Fibroblast of the aortic adventitia (primary cell): ENCODE measurements around the gene ARID3A. TPM values are rescaled to one million over a fixed set of nuclear protein-coding genes. Genes with fewer than 3 reads are reported as not detected.

ENCODE experiments used
- DNase-seq: peaks from one replicate; pipeline ENCODE4 v3.0.0-alpha.2; 2010; ENCODE audit warnings: low read depth
- H3K4me3 ChIP-seq: 2 replicates; pipeline ENCODE4 v1.5.1; 2011; ENCODE audit warnings: low read depth, mild to moderate bottlenecking, control low read depth, low read length, moderate library complexity
- total RNA-seq: library from RNA; depleted of rRNA; stranded (reverse); fragments of >200 nt; gene quantifications from 2 replicates; pipeline ENCODE4 v1.2.3, GENCODE V29; 2012; ENCODE audit warnings: low replicate concordance
- TF ChIP-seq, protein P1 (sequence below): IDR thresholded peaks from 2 replicates; pipeline ENCODE4 v1.5.1; 2011; ENCODE audit warnings: mild to moderate bottlenecking, low read length, control low read depth, inconsistent platforms; ENCODE audit not compliant: insufficient read depth

The ARID3A gene
- total RNA-seq, 1 donor = 11.2 TPM

DNA sequence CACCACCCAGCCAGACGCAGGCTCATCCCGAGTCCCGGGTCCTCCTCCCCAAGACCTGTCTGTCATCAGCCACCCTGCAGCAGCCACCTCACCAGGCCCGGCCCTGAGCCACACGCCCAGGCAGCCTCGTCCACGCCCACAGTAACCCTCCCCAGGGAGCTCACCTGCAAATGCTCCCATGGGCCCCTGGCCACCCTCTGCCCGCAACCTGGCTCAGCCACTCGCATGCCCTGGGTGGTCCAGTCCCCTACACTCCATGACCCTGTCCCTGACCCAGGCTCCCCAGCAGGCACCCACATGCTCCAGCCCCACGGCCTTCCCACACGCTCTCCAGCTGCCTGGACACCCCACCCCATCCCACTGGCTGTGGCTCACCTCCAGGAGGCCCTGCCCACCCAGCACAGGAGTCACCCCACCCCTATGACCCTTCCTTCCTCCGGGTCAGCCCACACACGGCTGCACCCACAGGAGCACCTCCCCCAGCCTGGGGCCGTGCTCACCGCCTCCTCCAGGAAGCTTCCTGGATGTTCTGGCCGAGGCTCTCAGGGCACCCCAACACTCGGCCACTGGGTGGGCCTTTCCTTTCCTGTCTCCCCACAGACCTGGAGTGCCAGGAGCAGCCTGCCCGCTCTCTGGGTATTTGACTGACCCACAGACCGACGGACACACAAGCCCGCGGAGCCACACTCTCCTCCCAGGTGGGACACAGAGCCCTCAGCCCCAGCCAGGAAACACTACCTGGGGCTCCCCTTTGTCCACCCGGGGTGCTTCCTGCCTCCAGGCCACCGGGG, 91.5 kb downstream of the ARID3A start:
- no peak for DNase-seq
- H3K4me3 ChIP-seq = peak overlapping the region; percentile 28
- TF ChIP-seq, protein P1, sequence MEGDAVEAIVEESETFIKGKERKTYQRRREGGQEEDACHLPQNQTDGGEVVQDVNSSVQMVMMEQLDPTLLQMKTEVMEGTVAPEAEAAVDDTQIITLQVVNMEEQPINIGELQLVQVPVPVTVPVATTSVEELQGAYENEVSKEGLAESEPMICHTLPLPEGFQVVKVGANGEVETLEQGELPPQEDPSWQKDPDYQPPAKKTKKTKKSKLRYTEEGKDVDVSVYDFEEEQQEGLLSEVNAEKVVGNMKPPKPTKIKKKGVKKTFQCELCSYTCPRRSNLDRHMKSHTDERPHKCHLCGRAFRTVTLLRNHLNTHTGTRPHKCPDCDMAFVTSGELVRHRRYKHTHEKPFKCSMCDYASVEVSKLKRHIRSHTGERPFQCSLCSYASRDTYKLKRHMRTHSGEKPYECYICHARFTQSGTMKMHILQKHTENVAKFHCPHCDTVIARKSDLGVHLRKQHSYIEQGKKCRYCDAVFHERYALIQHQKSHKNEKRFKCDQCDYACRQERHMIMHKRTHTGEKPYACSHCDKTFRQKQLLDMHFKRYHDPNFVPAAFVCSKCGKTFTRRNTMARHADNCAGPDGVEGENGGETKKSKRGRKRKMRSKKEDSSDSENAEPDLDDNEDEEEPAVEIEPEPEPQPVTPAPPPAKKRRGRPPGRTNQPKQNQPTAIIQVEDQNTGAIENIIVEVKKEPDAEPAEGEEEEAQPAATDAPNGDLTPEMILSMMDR = no peak

DNA sequence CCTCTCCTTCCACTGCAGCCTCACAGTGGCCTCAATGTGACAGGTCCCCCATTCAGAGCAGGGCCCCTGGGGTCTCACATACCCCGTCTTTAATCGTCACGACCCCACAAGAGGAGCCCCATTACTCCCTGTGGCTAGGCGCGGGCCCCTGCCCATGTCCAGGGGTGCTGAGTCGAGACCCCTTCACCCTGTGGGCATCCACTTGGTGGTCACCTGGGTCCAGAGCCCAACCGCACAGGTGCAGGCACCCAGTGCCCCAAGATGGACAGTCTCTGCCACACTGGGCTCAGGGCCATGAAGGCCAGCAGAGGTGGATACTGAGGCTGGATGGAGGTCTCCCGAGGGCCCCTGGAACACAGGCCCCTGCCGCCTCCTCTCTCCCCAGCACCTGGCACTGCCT, 92.1 kb downstream of the ARID3A start:
- TF ChIP-seq, protein P1 = no peak
- DNase-seq = no peak
- H3K4me3 ChIP-seq = peak overlapping the region; percentile 18

DNA sequence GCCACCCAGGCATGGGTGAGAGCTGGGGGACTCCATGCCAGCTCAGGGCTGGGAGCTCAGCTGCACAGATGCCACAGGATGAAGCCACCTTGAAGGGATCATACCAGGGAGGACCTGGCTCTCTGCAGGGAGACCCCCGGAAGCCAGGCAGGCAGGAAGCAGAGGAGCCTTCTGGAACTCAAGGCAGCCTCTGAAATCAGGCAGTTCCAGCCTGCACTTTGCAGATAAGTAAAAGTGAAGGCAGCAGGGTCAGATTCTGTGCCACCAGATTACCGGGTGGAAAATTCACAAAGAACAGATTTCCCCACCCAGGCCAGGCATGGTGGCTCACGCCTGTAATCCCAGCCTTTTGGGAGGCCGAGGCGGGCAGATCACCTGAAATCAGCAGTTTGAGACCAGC, 92.6 kb downstream of the ARID3A start:
- peak overlapping the region; percentile 18 for H3K4me3 ChIP-seq
- no peak for DNase-seq
- TF ChIP-seq, protein P1 = no peak

DNA sequence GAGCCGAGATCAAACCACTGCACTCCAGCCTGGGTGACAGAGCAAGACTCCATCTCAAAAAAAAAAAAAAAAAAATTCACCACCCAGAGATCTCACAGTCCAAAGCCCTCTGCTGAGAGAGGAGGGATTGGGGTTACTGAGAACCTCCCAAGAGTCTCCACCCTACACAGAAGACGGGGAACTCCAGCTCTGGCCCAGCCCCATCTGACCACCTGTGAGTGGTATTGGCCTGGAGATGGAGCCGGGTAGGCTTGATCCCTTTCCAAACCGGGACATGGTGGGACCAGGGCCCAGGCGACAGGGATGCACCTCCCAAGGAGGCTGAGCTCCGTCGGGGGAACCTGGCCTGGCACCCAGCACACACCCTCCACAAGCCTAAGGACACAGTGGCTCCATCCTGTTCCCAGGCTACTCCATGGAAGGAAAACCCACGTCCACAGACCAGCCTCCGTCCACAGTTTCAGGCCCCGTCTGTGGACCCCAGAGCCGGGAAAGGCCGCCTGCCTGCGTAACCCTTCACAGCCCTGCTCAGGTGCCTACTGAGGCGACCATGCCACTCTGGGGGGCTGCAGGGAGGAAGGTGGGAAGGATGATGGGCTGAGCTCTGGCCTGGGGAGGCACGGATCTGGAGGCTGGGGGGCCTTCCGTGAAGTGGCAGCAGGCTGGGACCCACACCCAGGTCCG, 93.2 kb downstream of the ARID3A start:
- peak overlapping the region; percentile 87 for H3K4me3 ChIP-seq
- TF ChIP-seq, protein P1 = no peak
- no peak for DNase-seq

DNA sequence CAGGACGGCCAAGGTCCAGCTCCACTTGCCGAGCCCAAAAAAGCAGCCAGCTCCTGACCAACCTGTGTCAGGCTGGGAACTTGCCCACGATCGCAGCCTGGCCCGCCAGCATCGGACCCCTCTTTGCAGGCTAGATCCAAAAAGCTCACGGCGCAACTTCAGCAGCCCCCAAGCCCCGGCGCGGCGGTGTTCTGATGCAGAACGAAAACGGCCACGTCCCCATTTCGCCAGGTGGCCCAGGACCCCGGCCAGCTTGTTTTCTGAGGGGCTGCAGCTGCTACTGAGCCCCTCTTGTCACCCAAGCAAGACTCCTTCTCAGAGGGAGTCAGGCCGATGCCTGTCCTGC, 93.8 kb downstream of the ARID3A start:
- DNase-seq = no peak
- TF ChIP-seq, protein P1 = no peak

DNA sequence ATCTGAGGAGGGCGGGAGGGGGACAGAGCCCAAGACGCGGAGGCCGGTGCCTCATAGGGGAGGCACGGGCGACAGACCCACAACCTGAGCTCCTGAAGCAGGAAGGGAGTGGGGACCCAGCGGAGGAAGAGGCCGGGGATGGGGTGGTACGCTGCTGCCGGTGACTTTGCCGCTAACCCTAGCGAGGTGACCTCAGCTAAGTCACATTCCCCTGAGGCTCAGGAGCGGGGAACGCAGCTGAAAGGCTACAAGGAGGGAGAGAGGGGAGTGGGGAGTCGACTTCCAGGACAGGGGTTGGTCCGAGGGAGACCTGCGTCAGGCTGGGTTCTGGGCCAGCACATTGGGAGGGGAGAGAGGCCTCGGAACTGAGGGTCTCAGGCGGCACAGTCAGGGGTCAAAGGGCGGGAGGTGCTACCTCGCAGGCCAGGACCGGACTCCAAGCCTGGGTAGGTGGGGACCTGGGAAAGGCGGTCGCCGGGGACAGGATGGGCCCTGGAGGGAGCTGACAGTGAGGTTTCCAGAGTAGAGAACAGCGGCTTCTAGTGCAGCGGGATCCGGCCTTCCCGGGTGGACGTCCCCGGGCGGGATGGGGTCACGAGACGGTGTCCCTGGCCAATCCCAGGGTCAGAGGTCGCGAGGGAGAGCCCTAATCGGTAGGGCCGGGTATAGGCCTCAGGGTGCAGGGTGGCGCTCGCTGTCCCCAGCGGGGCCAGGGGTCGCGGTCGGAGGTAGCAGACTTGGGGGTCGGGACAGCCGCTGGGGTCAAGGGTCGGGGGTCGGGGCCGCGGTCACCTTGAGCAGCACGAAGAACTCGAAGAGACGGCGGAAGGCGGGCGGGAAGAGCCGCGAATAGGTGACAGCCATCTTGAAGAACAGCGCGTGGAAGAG, 94.4 kb downstream of the ARID3A start:
- H3K4me3 ChIP-seq = peak overlapping the region; percentile 87
- TF ChIP-seq, protein P1 = no peak
- no peak for DNase-seq

More for the DNA sequence above, 93.8 kb downstream of the ARID3A start:
- H3K4me3 ChIP-seq = peak overlapping the region; percentile 87
